SW480 (cell line): ENCODE measurements around the gene NAA10.

Experiments used
- DNase-seq: peaks from one replicate; pipeline ENCODE4 v3.0.0-alpha.2; 2016; ENCODE audit warnings: low spot score

The NAA10 gene

GRCh38 chrX:153948002-153948466 lies 13.2 kb upstream of the NAA10 start:
- DNase-seq = no peak

GRCh38 chrX:153947009-153947769 lies 12.4 kb upstream of the NAA10 start:
- peak; percentile 70 for DNase-seq

GRCh38 chrX:153945956-153946943 lies 11.4 kb upstream of the NAA10 start:
- no peak for DNase-seq

- DNase-seq = no peak
Observed at GRCh38 chrX:153944800-153945150, 9.9 kb upstream of the NAA10 start.

- no peak for DNase-seq
Observed at GRCh38 chrX:153944140-153944799, 9.4 kb upstream of the NAA10 start, which contains the start of gene RENBP. RENBP (minus strand) TSS chrX:153944643; CDS start chrX:153944610, 33 bp downstream.

- no peak for DNase-seq
Observed at GRCh38 chrX:153941336-153942252, 6.8 kb upstream of the NAA10 start.

GRCh38 chrX:153939573-153939972 lies 4.7 kb upstream of the NAA10 start:
- no peak for DNase-seq

GRCh38 chrX:153938226-153938786 lies 3.5 kb upstream of the NAA10 start:
- no peak for DNase-seq

- DNase-seq = no peak
Observed at GRCh38 chrX:153937056-153937455, 2.2 kb upstream of the NAA10 start.

- peak; percentile 79 for DNase-seq
Observed at GRCh38 chrX:153935326-153935851, 552 bp upstream of the NAA10 start.

- no peak for DNase-seq
Observed at GRCh38 chrX:153934148-153934761, 582 bp downstream of the NAA10 start.

- no peak for DNase-seq
Observed at GRCh38 chrX:153933748-153934147, 1.1 kb downstream of the NAA10 start.

- no peak for DNase-seq
Observed at GRCh38 chrX:153932220-153932915, 2.5 kb downstream of the NAA10 start.

- DNase-seq = no peak
Observed at GRCh38 chrX:153931748-153932147, 3.1 kb downstream of the NAA10 start.

GRCh38 chrX:153931151-153931550 lies 3.7 kb downstream of the NAA10 start:
- DNase-seq = no peak

- DNase-seq = no peak
Observed at GRCh38 chrX:153930011-153930910, 4.6 kb downstream of the NAA10 start.

GRCh38 chrX:153929576-153929975 lies 5.3 kb downstream of the NAA10 start:
- DNase-seq = no peak

GRCh38 chrX:153928846-153929245 lies 6.0 kb downstream of the NAA10 start:
- no peak for DNase-seq
